ENCODE data around the gene FANK1.
"Not testable (repeated sequence)": the region's sequence is repeated elsewhere in the genome, so short reads cannot be mapped to it uniquely, and the experiment has no call there.

The FANK1 gene

GRCh38 chr10:125892402-125892801 lies 4.0 kb upstream of the FANK1 start:
- DNase-seq, result not testable (repeated sequence)

- DNase-seq, result not testable (repeated sequence)
These were observed 2.2 kb upstream of the FANK1 start for GRCh38 chr10:125894176-125894575.

GRCh38 chr10:125895130-125896087 lies 955 bp upstream of the FANK1 start:
- DNase-seq, result not testable (repeated sequence)

GRCh38 chr10:125897317-125897716 lies 953 bp downstream of the FANK1 start:
- DNase-seq, result not testable (repeated sequence)

GRCh38 chr10:125900963-125901362 lies 4.6 kb downstream of the FANK1 start:
- DNase-seq, result not testable (repeated sequence)

- DNase-seq, result not testable (repeated sequence)
These were observed 6.8 kb downstream of the FANK1 start for GRCh38 chr10:125903135-125903640.

- DNase-seq, result not testable (repeated sequence)
These were observed 9.0 kb downstream of the FANK1 start for GRCh38 chr10:125905069-125905994.

- not testable (repeated sequence) for DNase-seq
These were observed 11.2 kb downstream of the FANK1 start for GRCh38 chr10:125907598-125907997.

- not testable (repeated sequence) for DNase-seq
These were observed 12.4 kb downstream of the FANK1 start for GRCh38 chr10:125908813-125909212.

GRCh38 chr10:125909491-125909890 lies 13.1 kb downstream of the FANK1 start:
- not testable (repeated sequence) for DNase-seq

GRCh38 chr10:125911145-125911544 lies 14.8 kb downstream of the FANK1 start:
- DNase-seq, result no peak

GRCh38 chr10:125911990-125912389 lies 15.6 kb downstream of the FANK1 start:
- DNase-seq, result no peak

GRCh38 chr10:125913277-125913676 lies 16.9 kb downstream of the FANK1 start:
- not testable (repeated sequence) for DNase-seq

- DNase-seq, result no peak
These were observed 20.6 kb downstream of the FANK1 start for GRCh38 chr10:125916977-125917376.

- DNase-seq, result not testable (repeated sequence)
These were observed 21.5 kb downstream of the FANK1 start for GRCh38 chr10:125917704-125918361.

GRCh38 chr10:125921643-125922306 lies 25.4 kb downstream of the FANK1 start:
- DNase-seq, result not testable (repeated sequence)

GRCh38 chr10:125925262-125925834 lies 29.0 kb downstream of the FANK1 start:
- no peak for DNase-seq

GRCh38 chr10:125926247-125926646 lies 29.9 kb downstream of the FANK1 start:
- DNase-seq, result no peak

- not testable (repeated sequence) for DNase-seq
These were observed 30.9 kb downstream of the FANK1 start for GRCh38 chr10:125927265-125927664.

- no peak for DNase-seq
These were observed 32.7 kb downstream of the FANK1 start for GRCh38 chr10:125928928-125929585.

- no peak for DNase-seq
These were observed 33.3 kb downstream of the FANK1 start for GRCh38 chr10:125929618-125930017.

All from NCI-H1436 treated with DMSO at 0.1 percent for 48 hours (cell line).